HG02759 (cell line): ENCODE data around the gene IL6.

Experiments
- ATAC-seq: cut with Tn5 transposase; IDR thresholded peaks from one replicate; pipeline ENCODE4 v1.9.1; 2021; ENCODE audit warnings: mild to moderate bottlenecking, moderate library complexity; ENCODE audit not compliant: unreplicated experiment

Gene IL6

DNA sequence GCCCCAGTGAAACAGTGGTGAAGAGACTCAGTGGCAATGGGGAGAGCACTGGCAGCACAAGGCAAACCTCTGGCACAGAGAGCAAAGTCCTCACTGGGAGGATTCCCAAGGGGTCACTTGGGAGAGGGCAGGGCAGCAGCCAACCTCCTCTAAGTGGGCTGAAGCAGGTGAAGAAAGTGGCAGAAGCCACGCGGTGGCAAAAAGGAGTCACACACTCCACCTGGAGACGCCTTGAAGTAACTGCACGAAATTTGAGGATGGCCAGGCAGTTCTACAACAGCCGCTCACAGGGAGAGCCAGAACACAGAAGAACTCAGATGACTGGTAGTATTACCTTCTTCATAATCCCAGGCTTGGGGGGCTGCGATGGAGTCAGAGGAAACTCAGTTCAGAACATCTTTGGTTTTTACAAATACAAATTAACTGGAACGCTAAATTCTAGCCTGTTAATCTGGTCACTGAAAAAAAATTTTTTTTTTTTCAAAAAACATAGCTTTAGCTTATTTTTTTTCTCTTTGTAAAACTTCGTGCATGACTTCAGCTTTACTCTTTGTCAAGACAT, 574 bp upstream of the IL6 start:
- ATAC-seq, result peak; percentile 75

GRCh38 chr7:22727714-22728035, 675 bp downstream of the IL6 start:
- no peak for ATAC-seq

DNA sequence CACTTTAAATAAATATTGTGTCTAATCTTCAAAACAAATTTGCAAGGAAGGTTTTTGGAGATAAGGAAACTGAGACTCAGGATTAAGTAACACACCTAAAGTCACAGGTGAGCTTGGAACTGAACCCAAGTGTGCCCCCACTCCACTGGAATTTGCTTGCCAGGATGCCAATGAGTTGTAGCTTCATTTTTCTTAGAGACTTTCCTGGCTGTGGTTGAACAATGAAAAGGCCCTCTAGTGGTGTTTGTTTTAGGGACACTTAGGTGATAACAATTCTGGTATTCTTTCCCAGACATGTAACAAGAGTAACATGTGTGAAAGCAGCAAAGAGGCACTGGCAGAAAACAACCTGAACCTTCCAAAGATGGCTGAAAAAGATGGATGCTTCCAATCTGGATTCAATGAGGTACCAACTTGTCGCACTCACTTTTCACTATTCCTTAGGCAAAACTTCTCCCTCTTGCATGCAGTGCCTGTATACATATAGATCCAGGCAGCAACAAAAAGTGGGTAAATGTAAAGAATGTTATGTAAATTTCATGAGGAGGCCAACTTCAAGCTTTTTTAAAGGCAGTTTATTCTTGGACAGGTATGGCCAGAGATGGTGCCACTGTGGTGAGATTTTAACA, 1.5 kb downstream of the IL6 start:
- ATAC-seq, result no peak

GRCh38 chr7:22729180-22729825, 2.3 kb downstream of the IL6 start:
- no peak for ATAC-seq

DNA sequence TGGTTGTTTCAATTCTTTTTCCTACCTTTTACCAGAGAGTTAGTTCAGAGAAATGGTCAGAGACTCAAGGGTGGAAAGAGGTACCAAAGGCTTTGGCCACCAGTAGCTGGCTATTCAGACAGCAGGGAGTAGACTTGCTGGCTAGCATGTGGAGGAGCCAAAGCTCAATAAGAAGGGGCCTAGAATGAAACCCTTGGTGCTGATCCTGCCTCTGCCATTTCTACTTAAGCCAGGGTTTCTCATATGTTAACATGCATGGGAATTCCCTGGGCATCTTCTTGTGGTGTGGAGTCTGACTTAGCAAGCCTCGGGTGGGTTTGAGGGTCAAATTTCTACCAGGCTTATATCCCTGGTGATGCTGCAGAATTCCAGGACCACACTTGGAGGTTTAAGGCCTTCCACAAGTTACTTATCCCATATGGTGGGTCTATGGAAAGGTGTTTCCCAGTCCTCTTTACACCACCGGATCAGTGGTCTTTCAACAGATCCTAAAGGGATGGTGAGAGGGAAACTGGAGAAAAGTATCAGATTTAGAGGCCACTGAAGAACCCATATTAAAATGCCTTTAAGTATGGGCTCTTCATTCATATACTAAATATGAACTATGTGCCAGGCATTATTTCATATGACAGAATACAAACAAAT, 3.2 kb downstream of the IL6 start:
- ATAC-seq, result no peak

GRCh38 chr7:22730921-22731654, 4.1 kb downstream of the IL6 start:
- no peak for ATAC-seq

DNA sequence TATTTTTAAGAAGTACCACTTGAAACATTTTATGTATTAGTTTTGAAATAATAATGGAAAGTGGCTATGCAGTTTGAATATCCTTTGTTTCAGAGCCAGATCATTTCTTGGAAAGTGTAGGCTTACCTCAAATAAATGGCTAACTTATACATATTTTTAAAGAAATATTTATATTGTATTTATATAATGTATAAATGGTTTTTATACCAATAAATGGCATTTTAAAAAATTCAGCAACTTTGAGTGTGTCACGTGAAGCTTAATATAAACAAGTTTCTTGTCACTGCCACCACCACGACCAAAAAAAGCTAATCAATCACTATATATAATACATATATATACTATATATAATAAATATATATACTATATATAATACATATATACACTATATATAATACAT, 4.8 kb downstream of the IL6 start:
- ATAC-seq, result no peak

- no peak for ATAC-seq
These were observed 5.6 kb downstream of the IL6 start for GRCh38 chr7:22732556-22733126.

- no peak for ATAC-seq
These were observed 6.8 kb downstream of the IL6 start for GRCh38 chr7:22733761-22734160.

GRCh38 chr7:22743014-22743413, 16.0 kb downstream of the IL6 start:
- no peak for ATAC-seq

DNA sequence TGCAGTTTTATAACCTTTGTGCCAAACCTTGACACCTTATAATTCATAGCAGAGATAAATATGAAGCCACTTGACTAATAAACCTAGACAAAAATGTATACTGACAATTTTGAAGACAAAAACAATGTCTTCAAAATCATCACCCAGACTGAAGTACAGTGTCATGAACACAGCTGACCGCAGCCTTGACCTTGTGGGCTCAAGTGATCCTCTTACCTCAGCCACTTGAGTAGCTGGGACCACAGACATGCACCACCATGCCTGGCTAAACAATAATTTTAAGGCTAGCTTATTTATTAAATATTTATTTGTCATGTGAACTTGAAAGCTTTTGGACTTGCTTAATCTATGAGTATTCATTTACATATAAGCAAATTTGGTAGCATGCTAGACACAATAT, 24.3 kb downstream of the IL6 start:
- no peak for ATAC-seq

- no peak for ATAC-seq
These were observed 30.5 kb downstream of the IL6 start for GRCh38 chr7:22757338-22757994.

DNA sequence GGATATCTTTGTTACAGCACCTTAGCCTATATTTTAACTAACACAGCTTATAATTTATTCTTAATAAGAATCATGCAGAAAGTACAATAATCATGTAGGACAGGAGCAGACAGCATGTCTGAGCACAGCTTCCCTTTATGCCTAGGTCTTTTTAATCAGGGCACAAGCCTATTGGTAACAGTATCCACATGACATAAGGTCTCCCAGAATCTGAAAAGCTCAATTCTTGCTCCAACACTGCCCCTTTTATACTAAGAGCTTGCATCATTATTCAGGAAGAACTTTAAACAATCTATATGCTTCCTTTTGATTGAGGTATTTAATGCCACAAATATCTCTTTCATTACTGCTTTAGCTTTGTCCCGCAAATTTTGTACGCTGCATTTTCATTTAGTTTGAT, 31.6 kb downstream of the IL6 start:
- ATAC-seq, result no peak

GRCh38 chr7:22759721-22760120, 32.7 kb downstream of the IL6 start:
- no peak for ATAC-seq

GRCh38 chr7:22762866-22763265, 35.9 kb downstream of the IL6 start:
- no peak for ATAC-seq

DNA sequence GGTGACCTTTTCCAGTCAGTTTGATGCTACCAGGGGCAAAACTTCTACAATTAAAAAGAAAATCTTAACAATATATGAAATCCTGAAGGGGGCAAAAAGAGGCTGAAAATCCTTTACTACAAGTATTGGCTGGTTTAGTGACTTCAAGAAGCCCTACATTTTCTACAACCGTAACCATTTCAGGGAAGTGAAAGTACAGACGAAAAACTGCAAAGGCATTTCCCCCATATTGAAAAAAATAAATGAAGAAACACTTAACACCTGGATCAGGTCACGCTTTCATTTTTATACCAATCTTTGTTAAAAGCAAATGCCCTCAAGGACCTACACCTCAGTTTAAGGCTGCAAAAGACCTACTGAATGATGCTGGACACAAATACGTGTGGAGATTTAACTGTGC, 38.6 kb downstream of the IL6 start:
- ATAC-seq, result no peak

DNA sequence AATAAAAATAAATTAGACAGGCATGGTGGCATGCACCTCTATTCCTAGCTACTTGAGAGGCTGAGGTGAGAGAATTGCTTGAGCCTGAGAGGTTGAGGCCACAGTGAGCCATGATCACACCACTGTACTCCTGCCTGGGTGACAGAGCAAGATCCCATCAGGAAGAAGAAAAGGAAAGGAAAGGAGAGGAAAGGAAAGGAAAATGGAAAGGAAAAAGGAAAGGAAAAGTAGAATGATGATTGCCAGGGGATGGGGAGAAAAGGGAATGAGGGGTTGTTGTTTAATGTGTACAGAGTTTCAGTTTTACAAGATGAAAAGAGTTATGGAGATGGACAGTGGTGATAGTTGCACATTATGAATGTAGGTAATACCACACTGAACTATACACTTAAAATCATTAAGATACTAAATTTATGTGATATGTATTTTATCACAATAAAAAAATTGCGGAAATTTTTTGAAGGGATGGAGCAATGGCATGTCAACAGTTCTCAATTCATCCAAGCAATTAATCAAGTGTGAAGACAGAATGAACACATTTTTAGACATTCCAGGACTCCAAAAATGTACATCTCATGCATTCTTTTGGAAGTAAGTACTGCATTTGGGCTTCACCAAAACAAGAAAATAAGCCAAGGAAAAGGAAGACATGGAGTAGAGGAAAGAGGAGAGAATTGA, 44.3 kb downstream of the IL6 start:
- no peak for ATAC-seq

- ATAC-seq, result no peak
These were observed 44.9 kb downstream of the IL6 start for GRCh38 chr7:22771872-22772228.

GRCh38 chr7:22772885-22773284, 45.9 kb downstream of the IL6 start:
- no peak for ATAC-seq

GRCh38 chr7:22776964-22777363, 50.0 kb downstream of the IL6 start:
- ATAC-seq, result no peak
